Osteocyte (in vitro differentiated cells): ENCODE results near the gene PBX3. TPM values are rescaled to one million over a fixed set of nuclear protein-coding genes. Genes with fewer than 3 reads are reported as not detected.
A peak's percentile ranks its signal among the peaks of the same experiment; 100 is the strongest.

ENCODE experiments used
- DNase-seq: peaks from one replicate; pipeline ENCODE4 v3.0.0; 2021; ENCODE audit warnings: mixed read lengths; ENCODE audit not compliant: unreplicated experiment; ENCODE audit errors: extremely low spot score
- H3K27ac Mint-ChIP-seq: one replicate; pipeline ENCODE4 v1.8.0; 2021; ENCODE audit warnings: mild to moderate bottlenecking, mixed read lengths; ENCODE audit not compliant: unreplicated experiment
- H3K27me3 Mint-ChIP-seq: one replicate; pipeline ENCODE4 v1.8.0; 2021; ENCODE audit warnings: mixed read lengths; ENCODE audit not compliant: unreplicated experiment
- H3K36me3 Mint-ChIP-seq: one replicate; pipeline ENCODE4 v1.8.0; 2021; ENCODE audit warnings: mixed read lengths; ENCODE audit not compliant: unreplicated experiment
- H3K4me1 Mint-ChIP-seq: one replicate; pipeline ENCODE4 v1.8.0; 2021; ENCODE audit warnings: mixed read lengths; ENCODE audit not compliant: unreplicated experiment
- H3K4me3 Mint-ChIP-seq: one replicate; pipeline ENCODE4 v1.8.0; 2021; ENCODE audit warnings: mild to moderate bottlenecking, moderate library complexity, mixed read lengths; ENCODE audit not compliant: unreplicated experiment
- H3K9me3 Mint-ChIP-seq: one replicate; pipeline ENCODE4 v1.8.0; 2021; ENCODE audit warnings: mixed read lengths; ENCODE audit not compliant: unreplicated experiment
- total RNA-seq: library from RNA; stranded (reverse); gene quantifications from 2 replicates; pipeline ENCODE4 v1.2.1, GENCODE V29; 2021
- TF ChIP-seq, protein P1 (sequence below): fragments of 200-600 bp; sonication (generic); IDR thresholded peaks from 2 replicates; pipeline ENCODE4 v1.5.0; 2021; ENCODE audit warnings: antibody characterized with exemption, mild to moderate bottlenecking, moderate library complexity

PBX3 gene
- total RNA-seq, 1 donor from 2014 or later = 16.0 TPM

DNA sequence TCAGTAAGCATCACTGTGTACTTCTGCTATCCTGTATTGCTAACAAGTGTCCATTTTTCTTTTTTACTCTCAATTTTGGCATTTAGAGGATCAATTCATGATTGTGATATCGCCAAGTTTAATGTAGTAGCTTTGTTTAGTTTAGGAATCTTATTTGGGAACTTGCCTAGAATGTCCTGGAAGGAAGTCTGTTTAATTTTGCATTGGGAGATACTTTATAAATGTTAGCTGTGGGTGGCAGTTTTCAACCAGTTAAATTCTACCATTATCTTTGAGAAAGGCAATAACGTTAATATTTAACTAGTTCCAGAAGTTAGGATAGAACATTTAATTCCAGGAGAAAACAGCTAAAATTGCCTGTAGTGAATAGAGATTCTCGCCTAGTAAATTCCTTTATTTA, 78.6 kb downstream of the PBX3 start:
- Mint-ChIP-seq H3K27ac (no peak overlapping the region), H3K27me3 (no peaks in the 10 kb centered on the region), H3K9me3 (no peaks in the 10 kb centered on the region), H3K4me1 (peaks cover 9% of the 10 kb centered on the region), H3K36me3 (no peaks in the 10 kb centered on the region), H3K4me3 (no peak overlapping the region)
- no peak for DNase-seq
- TF ChIP-seq, protein P1, sequence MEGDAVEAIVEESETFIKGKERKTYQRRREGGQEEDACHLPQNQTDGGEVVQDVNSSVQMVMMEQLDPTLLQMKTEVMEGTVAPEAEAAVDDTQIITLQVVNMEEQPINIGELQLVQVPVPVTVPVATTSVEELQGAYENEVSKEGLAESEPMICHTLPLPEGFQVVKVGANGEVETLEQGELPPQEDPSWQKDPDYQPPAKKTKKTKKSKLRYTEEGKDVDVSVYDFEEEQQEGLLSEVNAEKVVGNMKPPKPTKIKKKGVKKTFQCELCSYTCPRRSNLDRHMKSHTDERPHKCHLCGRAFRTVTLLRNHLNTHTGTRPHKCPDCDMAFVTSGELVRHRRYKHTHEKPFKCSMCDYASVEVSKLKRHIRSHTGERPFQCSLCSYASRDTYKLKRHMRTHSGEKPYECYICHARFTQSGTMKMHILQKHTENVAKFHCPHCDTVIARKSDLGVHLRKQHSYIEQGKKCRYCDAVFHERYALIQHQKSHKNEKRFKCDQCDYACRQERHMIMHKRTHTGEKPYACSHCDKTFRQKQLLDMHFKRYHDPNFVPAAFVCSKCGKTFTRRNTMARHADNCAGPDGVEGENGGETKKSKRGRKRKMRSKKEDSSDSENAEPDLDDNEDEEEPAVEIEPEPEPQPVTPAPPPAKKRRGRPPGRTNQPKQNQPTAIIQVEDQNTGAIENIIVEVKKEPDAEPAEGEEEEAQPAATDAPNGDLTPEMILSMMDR = no peak

- H3K36me3 Mint-ChIP-seq = no peaks in the 10 kb centered on the region
- no peak for DNase-seq
- H3K9me3 Mint-ChIP-seq = no peaks in the 10 kb centered on the region
- peaks cover 6% of the 10 kb centered on the region for H3K4me1 Mint-ChIP-seq
- H3K4me3 Mint-ChIP-seq = no peak overlapping the region
- no peak overlapping the region for H3K27ac Mint-ChIP-seq
- TF ChIP-seq, protein P1 = no peak
- no peaks in the 10 kb centered on the region for H3K27me3 Mint-ChIP-seq
Measured at GRCh38 chr9:125826850-125827249, 79.7 kb downstream of the PBX3 start.

DNA sequence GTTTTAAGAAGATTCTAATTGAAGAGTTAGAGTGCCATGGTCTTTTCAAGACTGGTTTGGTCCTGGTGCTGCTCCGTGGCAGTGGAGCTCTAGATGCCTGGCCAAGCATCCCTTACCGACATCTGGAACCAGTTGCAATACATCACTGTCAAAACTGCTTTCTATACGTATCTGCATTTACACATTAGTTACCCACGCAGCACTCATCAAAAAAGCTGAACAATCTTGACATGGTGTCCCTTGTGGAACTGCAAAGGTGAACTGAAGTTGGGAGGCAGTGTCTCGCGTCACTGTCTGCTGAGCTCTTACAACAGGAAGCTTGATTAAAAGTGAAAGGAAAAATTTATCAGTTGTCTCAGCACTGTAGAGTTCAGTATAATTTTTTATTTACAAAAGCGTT, 82.6 kb downstream of the PBX3 start:
- Mint-ChIP-seq H3K27me3 (no peaks in the 10 kb centered on the region), H3K4me3 (peak overlapping the region; percentile 58), H3K27ac (no peak overlapping the region), H3K4me1 (peaks cover 4% of the 10 kb centered on the region), H3K9me3 (no peaks in the 10 kb centered on the region), H3K36me3 (no peaks in the 10 kb centered on the region)
- TF ChIP-seq, protein P1 = no peak
- no peak for DNase-seq

DNA sequence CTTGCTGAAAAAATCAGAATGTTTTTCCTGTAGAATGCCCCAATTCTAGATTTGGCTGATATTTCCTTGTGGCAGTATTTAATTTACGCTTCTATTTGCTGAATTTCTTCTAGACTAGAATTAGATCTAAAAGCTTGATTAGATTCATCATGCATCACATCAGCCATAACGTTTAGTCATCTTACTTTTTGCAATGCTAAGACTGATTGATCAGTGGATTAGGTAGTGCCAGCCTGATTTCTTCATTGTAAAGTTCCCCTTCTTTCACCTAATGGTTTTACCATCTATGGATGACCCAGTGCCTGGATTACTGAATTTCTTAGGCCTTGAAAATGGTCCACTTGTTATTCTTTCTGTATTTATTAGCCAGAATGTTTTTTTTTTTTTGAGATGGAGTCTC, 83.9 kb downstream of the PBX3 start:
- no peaks in the 10 kb centered on the region for H3K27me3 Mint-ChIP-seq
- no peak for DNase-seq
- TF ChIP-seq, protein P1 = no peak
- no peaks in the 10 kb centered on the region for H3K9me3 Mint-ChIP-seq
- H3K4me1 Mint-ChIP-seq = peaks cover 4% of the 10 kb centered on the region
- H3K27ac Mint-ChIP-seq = no peak overlapping the region
- H3K4me3 Mint-ChIP-seq = no peak overlapping the region
- no peaks in the 10 kb centered on the region for H3K36me3 Mint-ChIP-seq

DNA sequence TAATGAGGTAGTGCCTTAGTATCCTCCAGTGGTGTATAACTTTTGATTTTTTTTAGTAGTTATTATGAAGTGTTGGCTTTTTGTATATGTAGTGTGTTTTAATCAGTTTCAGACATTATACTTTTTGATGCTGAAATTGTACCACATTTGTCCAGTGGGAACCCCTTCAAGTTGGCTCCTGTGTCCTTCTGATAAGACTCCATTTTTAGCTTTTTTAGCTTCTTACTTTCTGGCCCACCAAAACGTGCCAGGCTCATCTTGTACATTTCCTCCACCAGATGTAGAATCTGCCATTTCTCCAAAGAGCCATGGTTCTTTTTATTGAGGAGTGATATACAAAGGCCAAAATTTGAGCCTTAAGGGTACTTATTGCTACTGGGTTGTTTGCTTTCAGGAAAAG, 84.4 kb downstream of the PBX3 start:
- H3K27ac Mint-ChIP-seq = no peak overlapping the region
- no peak for DNase-seq
- no peak overlapping the region for H3K4me3 Mint-ChIP-seq
- no peaks in the 10 kb centered on the region for H3K36me3 Mint-ChIP-seq
- no peaks in the 10 kb centered on the region for H3K27me3 Mint-ChIP-seq
- peaks cover 4% of the 10 kb centered on the region for H3K4me1 Mint-ChIP-seq
- TF ChIP-seq, protein P1 = no peak
- H3K9me3 Mint-ChIP-seq = no peaks in the 10 kb centered on the region
